PC-3 (cell line): ENCODE measurements around the gene DDX39A.

Experiments used
- CTCF ChIP-seq: fragments of 300-600 bp; sonication (generic); conservative IDR thresholded peaks from 2 replicates; pipeline ENCODE4 v1.5.1; 2017; ENCODE audit warnings: antibody characterized with exemption, low read depth, mild to moderate bottlenecking, low read length
- EZH2 ChIP-seq: fragments of 300-600 bp; sonication (generic); IDR thresholded peaks from one replicate; pipeline ENCODE4 v1.6.1; 2017; ENCODE audit warnings: antibody characterized with exemption, mild to moderate bottlenecking, low read length; ENCODE audit not compliant: unreplicated experiment

DNA sequence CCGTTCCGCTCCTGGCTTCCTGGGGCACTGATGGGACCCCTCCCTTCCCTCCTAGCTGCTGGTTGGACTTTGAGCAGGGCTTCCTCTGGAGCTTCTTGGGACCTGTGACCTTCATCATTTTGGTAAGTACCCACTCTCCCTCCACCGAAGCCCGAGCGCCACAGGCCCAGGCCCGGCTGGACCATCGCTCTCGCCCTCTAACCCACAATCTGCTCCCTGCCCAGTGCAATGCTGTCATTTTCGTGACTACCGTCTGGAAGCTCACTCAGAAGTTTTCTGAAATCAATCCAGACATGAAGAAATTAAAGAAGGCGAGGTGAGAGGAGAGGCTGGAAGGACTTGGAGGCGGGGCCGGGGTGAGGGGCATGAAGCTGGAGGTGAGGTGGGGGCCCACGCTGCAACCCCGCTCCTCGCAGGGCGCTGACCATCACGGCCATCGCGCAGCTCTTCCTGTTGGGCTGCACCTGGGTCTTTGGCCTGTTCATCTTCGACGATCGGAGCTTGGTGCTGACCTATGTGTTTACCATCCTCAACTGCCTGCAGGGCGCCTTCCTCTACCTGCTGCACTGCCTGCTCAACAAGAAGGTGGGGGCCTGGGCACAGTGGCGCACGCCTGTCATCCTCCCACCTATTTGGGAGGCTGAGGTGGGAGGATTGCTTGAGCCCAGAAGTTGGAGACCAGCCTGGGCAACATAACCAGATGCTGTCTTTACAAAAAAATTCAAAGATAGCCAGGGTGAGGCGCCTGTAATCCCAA, 12.3 kb downstream of the DDX39A start:
- TF ChIP-seq CTCF (no peak), EZH2 (no peak)
